Superior temporal gyrus (tissue), 1 donor: Measurements from ENCODE around the gene RNF213.
"Not testable (repeated sequence)": the region's sequence is repeated elsewhere in the genome, so short reads cannot be mapped to it uniquely, and the experiment has no call there.

ENCODE experiments used
- DNase-seq: peaks from one replicate; pipeline ENCODE4 v3.0.0-alpha.2; 2016; ENCODE audit errors: extremely low spot score

Gene RNF213

DNA sequence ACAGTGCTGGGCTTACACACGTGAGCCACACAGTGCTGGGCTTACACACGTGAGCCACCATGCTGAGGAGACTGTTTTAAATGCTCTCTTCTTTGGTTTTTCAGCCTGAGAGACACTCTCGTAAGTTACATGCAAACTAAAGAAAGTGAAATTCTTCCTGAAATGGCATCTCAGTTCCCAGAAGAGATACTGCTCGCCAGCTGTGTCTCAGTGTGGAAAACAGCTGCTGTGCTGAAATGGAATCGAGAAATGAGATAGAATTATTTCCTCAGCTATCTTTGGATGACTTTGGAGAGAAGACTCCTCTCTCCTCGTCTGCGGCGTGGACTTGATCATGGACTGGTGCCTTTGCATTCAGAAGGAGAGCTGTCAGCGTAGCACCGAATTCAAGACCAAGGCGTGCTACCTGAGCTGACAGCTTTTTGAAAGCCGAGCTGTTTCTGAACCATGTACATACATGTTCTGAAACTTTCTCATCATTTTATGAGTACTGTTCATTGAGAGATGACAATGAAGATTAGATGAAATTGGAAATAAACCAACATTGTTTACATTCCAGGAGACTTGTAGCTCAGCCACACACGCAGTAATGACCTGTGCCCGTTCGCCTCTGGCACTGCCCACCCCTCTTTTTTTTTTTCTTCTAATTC, 132.7 kb downstream of the RNF213 start:
- no peak for DNase-seq

DNA sequence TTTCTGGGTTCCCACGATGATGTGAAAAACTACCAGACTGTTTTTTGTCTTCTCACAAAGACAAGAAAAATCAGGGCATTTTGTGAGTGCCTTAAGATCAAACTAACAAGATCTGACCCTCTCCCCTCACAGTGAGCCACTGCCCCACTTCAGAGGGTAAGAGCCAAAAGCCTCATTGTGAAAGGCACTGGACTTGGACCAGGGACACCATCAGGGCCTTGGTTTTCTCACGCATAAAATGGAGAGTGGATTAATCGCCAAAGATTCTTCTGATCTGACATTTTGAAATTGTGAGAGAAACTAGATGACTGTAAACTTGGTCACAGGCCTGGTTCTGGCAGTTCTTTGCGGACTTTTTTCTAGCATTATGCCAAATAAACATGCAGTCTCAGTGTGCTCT, 133.3 kb downstream of the RNF213 start:
- DNase-seq = no peak

DNA sequence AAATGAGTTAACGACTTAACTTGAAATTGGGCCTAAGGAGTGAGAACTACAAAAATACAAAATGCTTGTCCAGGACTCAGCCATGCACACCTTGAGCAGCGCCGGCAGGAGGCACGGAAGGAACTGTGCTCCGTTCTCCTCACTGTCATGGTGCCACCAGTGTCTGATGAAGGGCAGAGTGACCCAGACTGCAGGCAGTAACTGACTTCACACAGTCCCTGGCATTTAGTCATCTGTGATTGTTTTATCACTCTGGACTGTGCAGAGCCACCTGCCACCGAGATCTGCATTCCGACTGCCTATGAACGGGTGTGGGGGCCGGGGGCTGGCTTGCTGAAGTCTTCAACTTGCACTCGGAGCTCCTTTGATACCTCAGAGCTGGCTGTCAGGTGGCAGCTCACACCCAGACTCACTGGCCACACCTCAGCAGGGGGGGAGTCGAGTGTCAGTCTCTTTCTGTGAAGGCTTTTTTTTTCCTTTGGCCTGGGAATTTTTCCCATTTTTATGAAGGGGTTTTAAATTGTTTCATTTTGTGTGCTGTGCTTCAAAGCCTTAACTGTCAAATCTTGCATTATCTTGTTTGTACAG, 134.1 kb downstream of the RNF213 start:
- DNase-seq = no peak

DNA sequence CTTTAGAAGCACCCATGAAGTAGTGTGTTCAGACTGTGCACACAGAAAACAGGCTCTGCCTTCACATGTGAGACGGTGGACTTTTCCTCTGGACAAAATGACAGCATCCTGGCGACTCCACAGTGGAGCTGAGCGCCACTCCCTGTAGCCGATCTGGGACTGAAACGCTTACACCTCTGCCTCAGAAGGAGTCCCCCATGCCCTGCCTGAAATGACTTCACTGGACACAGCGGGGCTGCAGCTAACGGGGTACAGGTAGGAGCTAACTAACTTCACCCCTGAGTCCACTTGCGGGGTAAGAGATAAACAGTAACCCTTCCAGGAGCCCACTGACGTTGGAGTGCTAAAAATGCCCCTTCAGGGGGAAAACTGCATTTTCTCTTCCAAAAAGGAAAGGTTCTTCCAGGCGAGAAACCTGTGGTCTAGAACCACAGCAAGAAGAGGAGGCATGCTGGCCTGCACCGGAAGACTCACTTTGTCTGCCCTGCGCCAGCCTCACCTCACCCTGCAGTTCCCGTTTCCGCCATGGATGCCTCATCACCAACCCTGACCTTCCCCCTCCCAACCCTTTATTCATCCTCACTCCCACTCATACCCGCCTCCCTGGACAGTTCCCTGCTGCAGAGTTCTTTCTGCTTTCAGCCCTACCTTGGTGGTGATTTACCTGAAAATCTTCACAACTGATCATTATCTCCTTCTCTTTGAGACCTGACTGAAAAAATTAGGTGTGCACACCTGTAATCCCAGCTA, 134.9 kb downstream of the RNF213 start:
- no peak for DNase-seq

DNA sequence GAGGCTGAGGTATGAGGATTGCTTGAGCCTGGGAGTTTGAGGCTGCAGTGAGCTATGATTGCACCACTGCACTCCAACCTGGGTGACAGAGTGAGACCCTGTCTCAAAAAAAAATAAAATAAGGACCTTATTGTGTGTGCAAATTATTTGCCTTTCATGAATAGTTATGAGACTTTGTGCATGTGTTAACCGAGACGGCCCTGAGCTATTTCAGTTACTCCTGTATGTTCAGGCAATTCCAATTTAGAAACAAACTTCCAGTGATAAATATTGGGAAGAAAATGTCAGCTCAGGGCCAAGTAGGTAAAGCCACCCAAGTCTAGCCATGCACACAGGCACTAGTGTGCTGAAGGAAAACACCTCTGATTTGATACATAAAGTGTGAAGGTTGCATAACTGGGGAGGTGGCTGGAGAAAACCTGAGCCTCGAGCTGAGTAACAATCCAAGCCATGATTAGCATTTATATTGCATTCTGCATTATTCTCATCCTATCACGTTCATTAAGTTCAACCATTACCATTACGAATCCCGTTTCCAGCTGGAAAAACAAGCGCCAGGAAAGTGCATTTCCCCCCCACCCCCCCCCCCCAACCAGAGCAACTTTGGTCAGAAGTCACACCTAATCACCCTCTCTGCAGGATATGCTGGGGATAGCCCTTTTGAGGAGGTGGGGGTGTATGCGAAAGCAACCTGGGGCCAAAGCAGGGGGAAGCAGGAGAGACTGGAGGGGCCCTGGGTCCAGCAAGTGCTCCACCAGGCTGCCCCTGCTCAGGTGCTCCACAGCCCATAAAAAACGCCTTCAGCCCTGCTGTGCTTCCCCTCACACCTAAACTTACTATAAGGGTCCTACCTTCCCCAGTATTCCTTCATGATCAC, 135.7 kb downstream of the RNF213 start:
- no peak for DNase-seq

DNA sequence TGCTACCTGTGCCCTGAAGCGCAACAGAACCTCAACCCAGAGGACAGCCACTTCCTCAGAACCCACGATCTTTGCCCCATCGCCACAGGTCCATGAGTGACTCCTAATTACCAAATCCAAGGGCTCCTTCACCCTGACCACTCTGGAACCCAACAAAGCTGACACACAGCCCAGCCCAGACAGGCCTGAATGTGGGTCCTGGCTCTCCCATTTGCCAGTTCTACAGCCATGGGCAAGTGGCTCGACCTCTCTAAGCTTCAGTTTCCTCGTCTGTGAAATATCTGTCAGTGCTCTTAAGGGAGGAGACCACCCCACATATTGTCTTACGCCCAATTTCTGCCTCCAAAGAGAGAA, 136.4 kb downstream of the RNF213 start:
- DNase-seq = no peak

DNA sequence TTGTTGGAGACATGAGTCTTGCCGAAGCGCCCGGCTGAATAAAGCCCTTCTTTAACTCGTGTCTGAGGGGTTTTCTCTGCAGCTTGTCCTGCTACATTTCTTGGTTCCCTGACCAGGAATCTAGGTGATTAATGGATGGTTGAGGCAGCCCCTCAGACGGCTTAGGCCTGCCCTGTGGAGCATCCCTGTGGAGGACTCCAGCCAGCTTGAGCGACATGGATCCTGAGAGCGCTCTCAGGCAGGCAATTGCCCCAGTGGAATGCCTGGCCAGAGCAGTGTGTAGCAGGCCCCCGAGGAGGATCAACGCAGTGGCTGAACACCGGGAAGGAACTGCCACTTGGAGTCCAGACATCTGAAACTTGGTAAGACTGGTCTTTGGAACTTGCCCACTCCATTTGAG, 137.0 kb downstream of the RNF213 start:
- no peak for DNase-seq

DNA sequence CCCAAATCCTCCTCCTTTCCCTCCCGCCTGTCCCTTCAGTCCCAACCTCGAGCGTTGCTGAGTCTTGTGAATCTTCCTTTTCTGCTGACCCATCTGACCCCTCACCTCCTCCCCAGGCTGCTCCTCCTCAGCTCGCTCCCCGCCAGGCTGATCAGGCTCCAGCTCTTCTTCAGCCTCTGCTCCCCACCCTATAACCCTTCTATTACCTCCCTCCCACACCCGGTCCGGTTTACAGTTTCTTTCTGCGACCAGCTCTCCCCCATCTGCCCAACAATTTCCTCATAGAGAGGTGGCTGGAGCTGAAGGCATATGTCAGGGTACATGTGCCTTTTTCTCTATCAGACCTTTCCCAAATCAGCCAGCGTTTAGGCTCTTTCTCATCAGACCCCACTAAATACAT, 140.4 kb downstream of the RNF213 start:
- DNase-seq = not testable (repeated sequence)

DNA sequence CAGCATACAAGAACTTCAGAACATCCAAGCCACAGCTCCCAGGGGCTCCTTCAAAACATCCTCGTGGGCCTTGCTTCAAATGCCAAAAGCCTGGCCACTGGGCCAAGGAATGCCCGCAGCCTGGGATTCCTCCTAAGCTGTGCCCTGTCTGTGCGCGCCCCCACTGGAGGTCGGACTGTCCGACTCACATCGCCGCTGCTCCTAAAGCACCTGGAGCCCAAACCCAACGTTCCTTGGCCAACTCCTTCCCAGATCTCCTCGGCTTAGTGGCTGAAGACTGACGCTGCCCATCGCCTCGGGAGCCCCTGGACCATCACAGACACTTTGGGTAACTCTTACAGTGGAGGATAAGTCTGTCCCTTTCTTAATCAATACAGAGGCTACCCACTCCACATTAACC, 141.4 kb downstream of the RNF213 start:
- DNase-seq = not testable (repeated sequence)

DNA sequence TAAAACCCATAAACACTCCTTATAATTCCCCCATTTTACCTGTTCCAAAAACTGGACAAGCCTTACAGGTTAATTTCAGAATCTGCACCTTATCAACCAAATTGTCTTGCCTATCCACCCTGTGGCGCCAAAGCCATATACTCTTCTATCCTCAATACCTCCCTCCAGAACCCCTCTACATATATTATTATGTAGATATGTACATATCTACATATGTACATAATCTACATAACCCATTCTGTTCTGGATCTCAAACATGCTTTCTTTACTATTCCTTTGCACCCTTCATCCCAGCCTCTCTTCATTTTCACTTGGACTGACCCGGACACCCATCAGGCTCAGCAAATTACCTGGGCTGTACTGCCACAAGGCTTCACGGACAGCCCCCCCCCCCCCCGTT, 142.3 kb downstream of the RNF213 start:
- DNase-seq = no peak

DNA sequence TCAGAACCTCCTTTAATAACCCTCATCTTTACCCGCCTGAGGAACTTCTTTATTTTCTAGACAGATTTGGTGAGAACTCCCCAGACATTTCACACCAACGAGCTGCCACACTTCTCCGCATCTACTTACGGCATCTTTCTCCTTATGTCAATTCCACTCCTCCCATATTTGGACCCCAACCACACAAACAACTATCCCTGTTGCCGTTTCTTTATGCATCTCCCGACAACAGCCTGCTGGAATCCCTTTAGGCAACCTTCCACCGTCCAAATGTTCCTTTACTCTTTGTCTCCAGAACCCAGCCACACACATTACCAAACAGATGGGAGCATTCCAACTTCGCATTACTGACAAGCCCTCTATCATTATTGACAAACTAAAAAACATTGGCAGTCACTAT, 145.5 kb downstream of the RNF213 start:
- no peak for DNase-seq

DNA sequence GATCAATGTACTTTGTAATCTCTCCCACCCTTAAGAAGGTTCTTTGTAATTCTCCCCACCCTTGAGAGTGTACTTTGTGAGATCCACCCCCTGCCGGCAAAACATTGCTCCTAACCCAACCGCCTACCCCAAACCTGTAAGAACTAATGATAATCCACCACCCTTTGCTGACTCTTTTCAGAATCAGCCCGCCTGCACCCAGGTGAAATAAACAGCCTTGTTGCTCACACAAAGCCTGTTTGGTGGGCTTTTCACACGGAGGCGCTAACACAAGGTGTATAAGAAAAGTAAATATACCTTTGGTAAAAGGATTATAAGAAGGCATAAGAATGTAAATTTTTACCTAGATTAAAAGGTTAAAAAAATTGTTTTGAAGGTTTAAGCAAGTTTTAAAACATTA, 147.3 kb downstream of the RNF213 start:
- DNase-seq = not testable (repeated sequence)

DNA sequence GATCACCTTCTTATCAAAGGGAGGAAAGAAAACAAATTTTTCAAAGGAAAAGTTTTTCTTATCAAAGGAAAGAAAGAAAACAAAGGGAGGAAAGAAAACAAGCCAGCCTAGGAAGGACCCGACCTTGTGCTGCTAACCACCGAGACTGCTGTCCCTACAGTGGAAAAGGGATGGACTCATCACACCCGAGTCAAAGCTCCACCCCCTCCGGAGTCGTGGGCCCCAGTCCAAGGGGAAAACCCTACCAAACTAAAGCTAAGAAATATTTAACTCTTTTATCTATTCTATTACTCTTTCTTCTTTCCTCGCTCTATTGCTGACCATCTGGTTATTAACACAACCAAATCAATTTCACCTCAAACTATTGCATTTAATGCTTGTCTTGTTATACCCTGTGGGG, 148.2 kb downstream of the RNF213 start:
- DNase-seq = no peak

DNA sequence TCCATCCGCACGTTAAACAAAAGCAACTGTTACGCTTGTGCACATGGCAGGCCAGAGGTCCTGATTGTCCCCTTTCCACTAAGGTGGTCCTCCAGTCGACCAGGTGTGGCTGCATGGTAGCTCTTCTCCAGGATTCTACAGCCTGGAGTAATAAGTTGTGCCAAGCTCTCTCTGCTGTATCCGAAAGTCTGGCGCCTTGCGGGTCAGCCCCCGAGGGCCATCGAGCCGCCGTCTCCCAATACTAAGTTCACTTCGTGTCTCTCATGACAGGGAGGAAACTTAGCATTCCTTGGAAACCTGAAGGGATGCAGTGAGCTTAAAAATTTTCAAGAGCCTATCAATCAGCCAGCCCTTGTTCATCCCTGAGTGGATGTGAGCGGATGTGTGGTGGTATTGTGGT, 149.0 kb downstream of the RNF213 start:
- DNase-seq = no peak

DNA sequence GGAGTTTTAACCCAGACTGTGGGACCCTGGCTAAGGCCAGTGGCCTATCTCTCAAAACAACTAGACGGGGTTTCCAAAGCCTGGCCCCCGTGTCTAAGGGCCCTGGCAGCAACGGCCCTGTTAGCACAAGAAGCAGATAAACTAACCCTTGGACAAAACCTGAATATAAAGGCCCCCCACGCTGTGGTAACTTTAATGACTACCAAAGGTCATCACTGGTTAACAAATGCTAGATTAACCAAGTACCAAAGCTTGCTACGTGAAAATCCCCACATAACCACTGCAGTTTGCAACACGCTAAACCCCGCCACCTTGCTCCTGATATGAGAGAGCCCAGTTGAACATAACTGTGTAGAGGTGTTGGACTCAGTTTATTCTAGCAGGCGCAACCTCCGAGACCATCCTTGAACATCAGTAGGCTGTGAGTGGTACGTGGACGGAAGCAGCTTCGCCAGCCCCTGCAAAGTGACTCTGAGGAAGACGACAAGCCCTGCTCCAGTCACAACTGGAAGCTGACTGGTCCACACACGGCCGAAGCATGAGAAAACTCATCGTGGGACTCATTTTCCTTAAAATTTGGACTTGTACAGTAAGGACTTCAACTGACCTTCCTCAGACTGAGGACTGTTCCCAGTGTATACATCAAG, 149.9 kb downstream of the RNF213 start:
- DNase-seq = not testable (repeated sequence)

DNA sequence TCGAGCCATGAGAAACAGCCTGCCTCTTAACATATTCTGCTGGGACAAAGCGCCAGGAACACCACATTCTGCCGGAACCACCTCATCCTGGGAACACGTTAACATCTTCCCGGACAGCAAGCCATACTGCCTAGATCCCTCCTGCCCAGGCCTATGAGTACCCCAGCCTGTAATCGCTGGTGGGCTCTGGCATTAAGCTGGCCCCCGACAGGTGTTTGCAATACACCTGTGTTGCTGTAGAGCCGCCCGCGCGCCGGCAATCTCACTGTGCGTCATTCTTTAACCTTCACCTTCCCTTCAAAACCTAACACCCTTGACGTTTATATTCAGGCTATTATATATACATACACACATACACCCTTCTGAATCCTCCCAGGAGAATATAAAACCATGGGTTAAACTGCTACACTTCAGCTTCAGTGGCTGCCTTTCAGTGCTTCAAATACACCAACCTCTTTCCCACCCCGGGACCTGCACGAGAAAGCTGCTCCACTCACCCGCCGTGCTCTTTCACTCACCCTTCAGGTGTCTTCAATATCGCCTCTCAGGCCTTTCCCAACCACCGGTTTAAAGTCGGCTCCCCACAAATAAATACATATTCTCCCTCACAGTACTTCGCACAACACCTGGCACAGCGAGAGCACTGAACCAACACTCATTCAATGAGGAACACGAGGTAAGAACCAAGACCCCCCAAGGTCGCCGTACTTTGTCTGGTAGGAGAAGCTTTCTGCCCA, 153.3 kb downstream of the RNF213 start:
- no peak for DNase-seq

DNA sequence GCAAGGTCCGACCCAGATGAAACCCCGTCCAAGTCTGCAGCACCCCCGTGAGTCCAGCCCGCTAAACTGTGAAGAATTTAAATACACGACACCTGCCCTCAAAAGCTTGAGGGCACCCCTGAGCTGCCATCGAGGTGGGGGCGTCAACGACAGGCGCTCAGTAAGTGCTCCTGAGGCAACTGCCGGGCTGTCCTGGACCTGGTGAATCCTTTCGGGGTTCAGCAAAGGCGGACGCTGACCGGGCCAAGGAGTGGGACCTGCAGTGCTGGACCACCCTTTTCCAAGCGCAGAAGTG, 153.8 kb downstream of the RNF213 start:
- DNase-seq = no peak

DNA sequence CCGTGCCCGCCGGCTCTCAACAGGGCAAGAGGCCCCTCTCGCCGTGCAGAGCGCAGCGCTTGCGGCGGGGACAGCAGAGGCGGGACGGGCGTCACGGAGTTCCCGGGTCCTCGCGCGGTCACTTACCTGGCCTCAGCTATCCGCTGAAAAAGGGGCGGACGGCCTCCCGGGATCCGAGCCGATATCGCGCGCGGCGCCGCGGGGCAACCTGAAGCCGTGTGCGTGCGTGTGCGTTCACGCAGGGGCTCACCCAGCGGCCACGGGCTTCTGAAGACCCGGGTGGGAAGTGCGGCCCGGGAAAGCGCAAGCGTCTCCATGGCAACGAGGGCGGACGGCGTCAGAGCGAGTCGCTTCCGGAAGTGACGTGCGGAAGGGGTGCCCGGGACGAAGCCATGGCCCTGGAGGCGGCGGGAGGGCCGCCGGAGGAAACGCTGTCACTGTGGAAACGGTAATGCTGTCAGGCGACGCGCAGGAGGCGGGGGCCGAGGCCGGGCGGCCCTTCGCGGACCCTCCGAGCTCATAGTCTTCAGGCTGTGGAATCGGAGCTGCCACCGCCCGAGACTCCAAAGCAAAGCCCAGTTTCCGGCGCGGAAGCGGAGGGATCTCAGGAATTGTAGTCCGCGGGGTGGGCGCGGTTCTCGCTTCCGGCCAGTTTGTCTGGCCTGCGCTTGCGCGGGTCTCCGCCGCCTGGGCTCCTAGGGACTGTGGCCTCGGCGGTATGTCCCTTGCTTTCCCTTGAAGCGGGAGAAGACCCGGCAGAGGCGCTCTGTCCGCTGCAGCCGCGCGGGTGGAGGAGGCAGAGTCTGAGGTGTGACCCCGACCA, 154.4 kb downstream of the RNF213 start, which contains the start of gene ENDOV:
TSS of gene ENDOV (plus strand) at position 365 of the 823 bp plus-strand sequence. CDS start at position 393, 28 bp downstream.
- peak; percentile 98 for DNase-seq

DNA sequence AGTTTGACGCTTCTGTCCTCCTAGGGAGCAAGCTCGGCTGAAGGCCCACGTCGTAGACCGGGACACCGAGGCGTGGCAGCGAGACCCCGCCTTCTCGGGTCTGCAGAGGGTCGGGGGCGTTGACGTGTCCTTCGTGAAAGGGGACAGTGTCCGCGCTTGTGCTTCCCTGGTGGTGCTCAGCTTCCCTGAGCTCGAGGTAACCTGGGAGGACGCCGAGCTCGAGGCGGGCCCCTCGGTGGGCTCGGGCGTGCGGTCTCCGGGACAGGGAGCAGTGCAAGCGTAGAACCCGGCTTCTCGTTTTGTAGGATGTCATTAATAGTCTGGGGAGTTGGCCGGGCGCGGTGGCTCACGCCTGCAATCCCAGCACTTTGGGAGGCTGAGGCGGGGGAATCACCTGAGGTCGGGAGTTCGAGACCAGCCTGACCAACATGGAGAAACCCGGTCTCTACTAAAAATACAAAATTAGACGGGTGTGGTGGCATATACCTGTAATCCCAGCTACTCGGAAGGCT, 155.0 kb downstream of the RNF213 start:
- DNase-seq = no peak
